Brain microvascular endothelial cell (primary cell): ENCODE measurements around the gene IL20.

Experiments used
- DNase-seq: peaks from one replicate; pipeline ENCODE4 v3.0.0-alpha.2; 2020
- H3K27ac ChIP-seq: fragments of 250-450 bp; sonication (Bioruptor Pico); 2 replicates; pipeline ENCODE4 v1.5.1; 2020; ENCODE audit warnings: mild to moderate bottlenecking, moderate library complexity
- H3K27me3 ChIP-seq: fragments of 250-450 bp; sonication (Bioruptor Pico); replicated peaks from 2 replicates; pipeline ENCODE4 v1.5.1; 2020; ENCODE audit warnings: mild to moderate bottlenecking
- H3K36me3 ChIP-seq: fragments of 250-450 bp; sonication (Bioruptor Pico); replicated peaks from 2 replicates; pipeline ENCODE4 v1.5.1; 2020; ENCODE audit warnings: mild to moderate bottlenecking
- H3K4me3 ChIP-seq: 2 replicates; pipeline ENCODE4 v1.5.1; 2011; ENCODE audit warnings: low read depth, mild to moderate bottlenecking, control low read depth, low read length, moderate library complexity
- CTCF ChIP-seq: IDR thresholded peaks from 2 replicates; pipeline ENCODE4 v1.5.1; 2011; ENCODE audit warnings: low read depth, mild to moderate bottlenecking, moderate library complexity, low read length, control low read depth, inconsistent platforms; ENCODE audit errors: missing control alignments
- in situ Hi-C: cut with HindIII; loops from 2 replicates; pipeline ENCODE4 v1.10.0; 2017; ENCODE audit warnings: low sequenced_read_pairs, low pct_ligation_motif_present

Gene IL20

GRCh38 chr1:206863266-206863665, 2.2 kb upstream of the IL20 start:
- no peak for DNase-seq
- TF ChIP-seq CTCF = no peak
- H3K27me3 ChIP-seq = peaks cover 16% of the 10 kb centered on the region
- H3K4me3 ChIP-seq = no peak overlapping the region
- H3K36me3 ChIP-seq = no peaks in the 10 kb centered on the region
- in situ Hi-C loops = no loop called here
- no peak overlapping the region for H3K27ac ChIP-seq

- no peak for DNase-seq
- Histone ChIP-seq H3K27ac (no peak overlapping the region), H3K36me3 (no peaks in the 10 kb centered on the region), H3K4me3 (no peak overlapping the region), H3K27me3 (peaks cover 19% of the 10 kb centered on the region)
- in situ Hi-C loops = no loop called here
- TF ChIP-seq CTCF = no peak
Observed at GRCh38 chr1:206866062-206866461, 639 bp downstream of the IL20 start.

GRCh38 chr1:206867239-206867638, 1.8 kb downstream of the IL20 start:
- Histone ChIP-seq H3K36me3 (no peaks in the 10 kb centered on the region), H3K27me3 (peaks cover 16% of the 10 kb centered on the region), H3K4me3 (no peak overlapping the region), H3K27ac (no peak overlapping the region)
- DNase-seq = no peak
- no peak for TF ChIP-seq CTCF
- in situ Hi-C loops = no loop called here

GRCh38 chr1:206867716-206868115, 2.3 kb downstream of the IL20 start:
- Histone ChIP-seq H3K36me3 (no peaks in the 10 kb centered on the region), H3K27ac (no peak overlapping the region), H3K4me3 (no peak overlapping the region), H3K27me3 (peaks cover 16% of the 10 kb centered on the region)
- no peak for DNase-seq
- in situ Hi-C loops = no loop called here
- no peak for TF ChIP-seq CTCF

- Histone ChIP-seq H3K27ac (no peak overlapping the region), H3K36me3 (no peaks in the 10 kb centered on the region), H3K27me3 (peaks cover 16% of the 10 kb centered on the region), H3K4me3 (no peak overlapping the region)
- TF ChIP-seq CTCF = no peak
- DNase-seq = no peak
- in situ Hi-C loops = no loop called here
Observed at GRCh38 chr1:206868264-206868663, 2.8 kb downstream of the IL20 start.

GRCh38 chr1:206872139-206872538, 6.7 kb downstream of the IL20 start:
- no peak for TF ChIP-seq CTCF
- no peak overlapping the region for H3K27ac ChIP-seq
- H3K36me3 ChIP-seq = no peaks in the 10 kb centered on the region
- DNase-seq = no peak
- H3K4me3 ChIP-seq = no peak overlapping the region
- peaks cover 16% of the 10 kb centered on the region for H3K27me3 ChIP-seq
- in situ Hi-C loops = no loop called here
